Fibroblast of villous mesenchyme (primary cell): ENCODE data around the gene GPD1L. TPM values are rescaled to one million over a fixed set of nuclear protein-coding genes. Genes with fewer than 3 reads are reported as not detected.

Experiments
- DNase-seq: peaks from one replicate; pipeline ENCODE4 v3.0.0-alpha.2; 2010; ENCODE audit warnings: low read depth
- H3K4me3 ChIP-seq: 2 replicates; pipeline ENCODE4 v1.5.1; 2011; ENCODE audit warnings: low read depth, mild to moderate bottlenecking, low read length
- total RNA-seq: library from RNA; depleted of rRNA; stranded (reverse); fragments of >200 nt; gene quantifications from 2 replicates; pipeline ENCODE4 v1.2.3, GENCODE V29; 2012
- TF ChIP-seq, protein P1 (sequence below): IDR thresholded peaks from 2 replicates; pipeline ENCODE4 v1.5.1; 2012; ENCODE audit warnings: low read depth, mild to moderate bottlenecking, low read length; ENCODE audit not compliant: insufficient read depth

Gene GPD1L
- total RNA-seq, 1 donor = 7.8 TPM

DNA sequence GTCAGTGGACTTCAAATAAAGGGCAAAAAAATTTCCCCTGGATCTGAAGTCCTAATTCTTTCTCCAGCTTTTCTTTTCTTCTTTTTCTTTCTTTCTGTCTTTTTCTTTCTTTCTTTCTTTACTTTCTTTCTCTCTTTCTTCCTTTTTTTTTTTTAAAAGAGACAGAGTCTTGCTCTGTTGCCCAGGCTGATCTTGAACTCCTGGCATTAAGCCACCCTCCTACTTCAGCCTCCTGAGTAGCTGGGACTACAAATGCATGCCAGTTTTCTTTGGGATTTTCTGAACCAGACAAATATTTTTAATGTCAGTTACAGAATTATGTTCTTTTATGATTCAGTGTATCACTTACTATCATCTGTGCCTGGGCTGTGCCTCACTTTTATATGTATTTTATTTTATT, 86.7 kb downstream of the GPD1L start:
- no peak for DNase-seq
- TF ChIP-seq, protein P1, sequence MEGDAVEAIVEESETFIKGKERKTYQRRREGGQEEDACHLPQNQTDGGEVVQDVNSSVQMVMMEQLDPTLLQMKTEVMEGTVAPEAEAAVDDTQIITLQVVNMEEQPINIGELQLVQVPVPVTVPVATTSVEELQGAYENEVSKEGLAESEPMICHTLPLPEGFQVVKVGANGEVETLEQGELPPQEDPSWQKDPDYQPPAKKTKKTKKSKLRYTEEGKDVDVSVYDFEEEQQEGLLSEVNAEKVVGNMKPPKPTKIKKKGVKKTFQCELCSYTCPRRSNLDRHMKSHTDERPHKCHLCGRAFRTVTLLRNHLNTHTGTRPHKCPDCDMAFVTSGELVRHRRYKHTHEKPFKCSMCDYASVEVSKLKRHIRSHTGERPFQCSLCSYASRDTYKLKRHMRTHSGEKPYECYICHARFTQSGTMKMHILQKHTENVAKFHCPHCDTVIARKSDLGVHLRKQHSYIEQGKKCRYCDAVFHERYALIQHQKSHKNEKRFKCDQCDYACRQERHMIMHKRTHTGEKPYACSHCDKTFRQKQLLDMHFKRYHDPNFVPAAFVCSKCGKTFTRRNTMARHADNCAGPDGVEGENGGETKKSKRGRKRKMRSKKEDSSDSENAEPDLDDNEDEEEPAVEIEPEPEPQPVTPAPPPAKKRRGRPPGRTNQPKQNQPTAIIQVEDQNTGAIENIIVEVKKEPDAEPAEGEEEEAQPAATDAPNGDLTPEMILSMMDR = no peak
- no peak overlapping the region for H3K4me3 ChIP-seq

DNA sequence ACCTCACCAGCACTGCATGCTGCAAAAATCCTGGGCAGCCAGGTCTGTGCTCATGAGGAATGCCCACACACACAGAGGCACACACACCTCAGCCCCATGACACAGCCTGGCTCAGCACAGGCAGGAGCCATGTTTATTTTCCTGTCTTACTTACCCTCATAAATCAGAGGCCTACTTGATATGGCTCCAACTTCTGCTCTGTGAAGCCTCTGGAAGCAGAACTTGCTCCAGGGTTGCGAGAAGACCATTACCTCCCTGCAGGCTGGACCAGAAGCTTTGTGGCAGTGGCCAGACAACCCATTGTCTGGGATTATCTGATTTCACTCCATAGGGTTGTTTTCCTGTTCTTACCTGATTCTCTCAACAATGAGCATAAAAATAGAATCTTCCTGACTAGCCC, 88.2 kb downstream of the GPD1L start:
- no peak overlapping the region for H3K4me3 ChIP-seq
- TF ChIP-seq, protein P1 = no peak
- no peak for DNase-seq

DNA sequence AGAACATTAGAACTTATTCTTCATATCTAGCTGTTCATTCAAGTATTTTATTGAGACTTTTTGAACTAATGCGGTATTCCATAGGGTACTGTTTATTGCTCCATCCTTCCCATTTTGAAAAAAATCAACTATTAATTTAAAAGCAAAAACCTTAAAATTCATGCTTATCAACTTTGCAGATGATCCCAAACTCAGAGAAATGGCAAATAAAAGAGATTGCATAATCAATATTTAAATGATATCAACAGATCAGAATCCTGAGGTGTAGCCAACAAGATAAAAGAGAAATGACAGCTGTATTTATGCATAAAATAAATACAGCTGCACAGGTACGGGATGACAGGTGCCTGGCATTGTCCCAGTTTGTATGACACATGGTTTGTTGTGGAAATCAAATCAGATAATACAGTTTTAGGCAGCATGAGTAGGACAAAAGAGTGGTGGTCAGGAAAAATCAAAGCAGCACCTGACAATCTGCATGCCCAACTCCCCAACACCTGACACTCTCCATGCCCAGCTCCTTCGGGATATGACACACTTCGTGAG, 89.6 kb downstream of the GPD1L start:
- no peak overlapping the region for H3K4me3 ChIP-seq
- TF ChIP-seq, protein P1 = no peak
- no peak for DNase-seq

DNA sequence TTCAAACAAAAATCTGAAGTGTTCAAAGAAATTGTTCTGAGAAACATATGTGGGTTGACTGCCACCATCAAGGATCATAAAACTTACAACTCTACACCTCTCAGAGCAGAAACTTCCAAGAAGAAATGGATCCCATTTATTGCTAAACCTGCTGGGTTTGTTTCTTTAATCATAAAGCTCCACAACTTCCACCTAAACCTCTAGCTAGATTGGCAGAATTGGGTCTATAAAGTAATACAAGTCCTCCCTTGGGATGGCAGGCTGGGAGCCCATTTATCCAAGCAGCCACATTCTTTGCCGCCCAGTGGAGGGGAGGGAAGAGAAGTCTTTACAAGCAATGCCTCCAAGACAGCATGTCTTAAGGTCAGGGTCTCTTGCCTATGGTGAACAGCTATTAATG, 91.6 kb downstream of the GPD1L start:
- H3K4me3 ChIP-seq = no peak overlapping the region
- TF ChIP-seq, protein P1 = no peak
- DNase-seq = no peak

DNA sequence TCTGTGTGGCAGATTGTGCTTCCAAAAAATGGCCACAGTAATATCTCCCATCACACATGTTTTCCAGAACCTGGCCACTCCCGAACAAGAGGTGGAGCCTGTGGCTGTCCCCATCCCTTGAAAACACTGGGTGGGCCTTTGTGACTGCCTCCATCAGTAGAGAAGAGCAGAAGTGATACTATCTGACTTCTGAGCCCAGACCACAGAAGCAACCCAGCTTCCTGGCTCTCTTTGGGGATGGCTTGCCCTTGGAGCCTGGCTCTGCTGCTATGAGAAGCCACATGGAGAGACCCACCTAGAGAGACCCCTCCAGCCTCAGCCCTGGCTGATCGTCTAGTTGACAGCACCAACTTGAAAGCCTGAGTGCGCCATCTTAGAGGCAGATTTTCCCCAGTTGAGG, 92.3 kb downstream of the GPD1L start:
- TF ChIP-seq, protein P1 = no peak
- DNase-seq = no peak
- H3K4me3 ChIP-seq = no peak overlapping the region

DNA sequence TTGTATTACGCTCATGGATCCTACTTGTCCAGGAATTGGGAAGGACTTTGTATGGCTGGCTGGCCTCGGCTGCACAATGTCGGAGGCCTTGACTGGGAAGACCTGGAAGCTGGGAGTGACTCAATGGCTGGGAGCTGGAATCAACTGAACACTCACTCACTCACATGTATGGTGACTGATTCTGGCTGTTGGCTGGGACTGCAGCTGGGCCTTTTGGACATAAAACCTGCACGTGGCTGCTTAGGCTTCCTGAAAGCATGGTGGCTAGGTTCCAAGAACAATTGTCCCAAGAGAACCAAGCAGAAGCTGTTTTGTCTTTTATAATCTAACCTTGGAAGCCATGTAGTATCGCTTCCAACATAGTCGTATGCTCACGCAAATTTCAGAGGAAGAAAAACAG, 94.1 kb downstream of the GPD1L start:
- DNase-seq = no peak
- TF ChIP-seq, protein P1 = no peak

DNA sequence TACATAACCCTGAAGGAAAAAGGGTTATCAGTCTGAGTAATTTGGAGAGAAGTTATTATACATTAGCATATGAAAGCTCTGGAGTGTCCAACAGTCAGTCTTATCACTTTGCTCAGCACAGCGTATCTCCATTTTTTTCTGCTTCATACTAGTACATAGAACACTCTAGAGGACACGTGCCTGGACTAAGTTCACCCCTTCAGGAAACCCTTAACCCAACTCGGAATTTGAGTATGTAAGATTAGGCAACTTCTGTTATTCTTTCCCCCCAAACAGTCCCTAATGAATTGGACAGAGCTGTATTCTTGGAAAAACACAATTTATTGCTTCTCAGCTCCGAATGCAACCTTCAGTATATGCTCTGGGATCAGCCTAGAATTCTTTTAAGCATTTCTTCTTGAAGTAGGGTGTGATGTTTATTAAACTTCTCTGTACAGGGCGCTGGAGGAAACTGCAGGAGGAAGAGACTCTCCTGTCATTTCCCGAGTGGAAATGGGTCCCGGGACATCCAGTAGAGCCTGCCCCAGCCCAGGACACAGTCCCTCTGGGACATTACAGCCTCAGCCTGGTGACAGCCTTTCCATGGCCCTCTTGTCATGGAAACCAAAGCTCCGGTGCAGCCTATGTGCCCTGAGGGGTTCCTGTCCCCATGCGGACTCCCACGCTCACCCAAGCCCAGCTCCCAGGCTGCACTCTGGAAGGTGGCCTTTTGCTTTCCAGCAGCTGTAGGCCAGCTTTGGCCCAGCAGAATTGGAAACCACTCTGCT, 94.8 kb downstream of the GPD1L start:
- no peak overlapping the region for H3K4me3 ChIP-seq
- DNase-seq = no peak
- TF ChIP-seq, protein P1 = no peak

More for the DNA sequence above, 94.1 kb downstream of the GPD1L start:
- no peak overlapping the region for H3K4me3 ChIP-seq
